Naive thymus-derived CD4-positive, alpha-beta T cell (primary cell): Measurements from ENCODE around the gene SLAIN2. TPM values are rescaled to one million over a fixed set of nuclear protein-coding genes. Genes with fewer than 3 reads are reported as not detected.

Experiments used
- ATAC-seq: fragments of 150-1000 bp; cut with Tn5 transposase; 2 replicates; pipeline ENCODE4 v1.10.0; 2021; ENCODE audit warnings: mild to moderate bottlenecking, moderate library complexity
- CTCF ChIA-PET: fragments of 350-600 bp; sonication (Branson Sonifier 250); formaldehyde crosslinking; loops from one replicate; lab custom pipeline; 2021; ENCODE audit warnings: antibody characterized with exemption; lab: Charles Lee
- POLR2A ChIA-PET: fragments of 350-600 bp; sonication (Branson Sonifier 250); formaldehyde crosslinking; loops from one replicate; lab custom pipeline; 2021; ENCODE audit warnings: antibody characterized with exemption, inconsistent platforms; lab: Charles Lee
- DNase-seq, 9 donors: peaks; one replicate each; pipeline versions ENCODE4 v3.0.0 to v3.0.0-alpha.2; 2020 to 2022; ENCODE audit warnings: mixed read lengths in 1 of 9
- H3K27ac ChIP-seq: one replicate; pipeline ENCODE4 v1.7.0; 2013; ENCODE audit warnings: mild to moderate bottlenecking, low read depth, low read length, moderate library complexity
- H3K27me3 ChIP-seq, 2 donors: one replicate each; pipeline ENCODE4 v1.7.0; 2013; ENCODE audit warnings: low read length in 2 of 2, mild to moderate bottlenecking in 2 of 2, moderate library complexity in 2 of 2; ENCODE audit not compliant: control insufficient read depth in 2 of 2, insufficient read depth in 2 of 2
- H3K36me3 ChIP-seq, 3 experiments: 1 replicate in 2 of 3; 2 replicates in 1 of 3; pipeline ENCODE4 v1.7.0; 2013; ENCODE audit warnings: low read length in 3 of 3, mild to moderate bottlenecking in 3 of 3, moderate library complexity in 1 of 3; ENCODE audit not compliant: insufficient read depth in 3 of 3, control insufficient read depth in 2 of 3
- H3K4me1 ChIP-seq, 2 donors: one replicate each; pipeline ENCODE4 v1.7.0; 2013; ENCODE audit warnings: low read length in 2 of 2, mild to moderate bottlenecking in 2 of 2, moderate library complexity in 1 of 2; ENCODE audit not compliant: control insufficient read depth in 2 of 2, insufficient read depth in 2 of 2
- H3K4me3 ChIP-seq: 2 replicates; pipeline ENCODE4 v1.7.0; 2013; ENCODE audit warnings: mild to moderate bottlenecking, low read length
- H3K9me3 ChIP-seq, 3 experiments: 1 replicate in 2 of 3; 2 replicates in 1 of 3; pipeline ENCODE4 v1.7.0; 2013; ENCODE audit warnings: low read length in 3 of 3; ENCODE audit not compliant: control insufficient read depth in 2 of 3
- H3K27ac Mint-ChIP-seq, 9 donors: one replicate each; pipeline ENCODE4 v1.8.0; 2020 to 2022; ENCODE audit warnings: mixed read lengths in 9 of 9, mild to moderate bottlenecking in 8 of 9, moderate library complexity in 5 of 9, inconsistent platforms in 2 of 9
- H3K27me3 Mint-ChIP-seq, 5 donors: one replicate each; pipeline ENCODE4 v1.8.0; 2021 to 2022; ENCODE audit warnings: mixed read lengths in 5 of 5, mild to moderate bottlenecking in 1 of 5
- H3K36me3 Mint-ChIP-seq, 5 donors: one replicate each; pipeline ENCODE4 v1.8.0; 2020 to 2022; ENCODE audit warnings: mixed read lengths in 5 of 5, mild to moderate bottlenecking in 3 of 5, inconsistent platforms in 1 of 5
- H3K4me1 Mint-ChIP-seq, 7 donors: one replicate each; pipeline ENCODE4 v1.8.0; 2020 to 2022; ENCODE audit warnings: mixed read lengths in 7 of 7, mild to moderate bottlenecking in 3 of 7, inconsistent platforms in 1 of 7
- H3K4me3 Mint-ChIP-seq, 10 donors: one replicate each; pipeline ENCODE4 v1.8.0; 2020 to 2022; ENCODE audit warnings: mild to moderate bottlenecking in 10 of 10, mixed read lengths in 10 of 10, moderate library complexity in 6 of 10, inconsistent platforms in 2 of 10
- H3K9me3 Mint-ChIP-seq, 11 donors: one replicate each; pipeline ENCODE4 v1.8.0; 2020 to 2022; ENCODE audit warnings: mixed read lengths in 11 of 11, mild to moderate bottlenecking in 4 of 11, inconsistent platforms in 1 of 11, moderate library complexity in 1 of 11
- intact Hi-C, 2 donors: fragments of 100-400 bp; cut with micrococcal nuclease; formaldehyde crosslinking; loops; one replicate each; pipeline ENCODE4 v1.15.1; 2023
- polyA plus RNA-seq, 2 donors: library from polyadenylated mRNA; unstranded; fragments of 300-500 nt; fragmentation: Illumina TruSeq; gene quantifications; one replicate each; pipeline ENCODE4 v1.2.3, GENCODE V29; 2021
- total RNA-seq, 6 experiments: library from RNA in 5 of 6; stranded (reverse) in 5 of 6; gene quantifications; 1 replicate in 5 of 6; 2 replicates in 1 of 6; pipeline ENCODE4 v1.2.3 and lab custom pipeline; 2021 to 2026

The SLAIN2 gene
- total and polyA plus RNA-seq, 7 experiments from 2014 or later, result 17.8 to 87.5 (median 67.6) TPM

GRCh38 chr4:48331577-48332330, 9.6 kb upstream of the SLAIN2 start:
- H3K27me3 ChIP-seq, result no peaks in the 10 kb centered on the region
- peak; percentile 50 for ATAC-seq
- H3K9me3 ChIP-seq, result no peaks in the 10 kb centered on the region
- ChIA-PET POLR2A (no interaction called here), CTCF (no interaction called here)
- H3K9me3 Mint-ChIP-seq, result no peaks in the 10 kb centered on the region
- intact Hi-C loops, result no loop called here
- no peaks in the 10 kb centered on the region for H3K36me3 Mint-ChIP-seq
- no peaks in the 10 kb centered on the region for H3K36me3 ChIP-seq
- no peak for DNase-seq
- H3K27ac ChIP-seq, result no peak overlapping the region
- H3K4me3 Mint-ChIP-seq, result no peak overlapping the region
- H3K27ac Mint-ChIP-seq, result no peak overlapping the region
- no peak overlapping the region for H3K4me3 ChIP-seq
- H3K4me1 ChIP-seq, result no peaks in the 10 kb centered on the region
- peaks cover 0 to 4% (median 0%) of the 10 kb centered on the region in 5 donors for H3K27me3 Mint-ChIP-seq
- peaks cover 0 to 2% (median 0%) of the 10 kb centered on the region in 7 donors for H3K4me1 Mint-ChIP-seq

GRCh38 chr4:48332661-48333060, 8.7 kb upstream of the SLAIN2 start:
- no peaks in the 10 kb centered on the region for H3K36me3 Mint-ChIP-seq
- Histone ChIP-seq H3K4me3 (no peak overlapping the region), H3K4me1 (no peaks in the 10 kb centered on the region), H3K36me3 (no peaks in the 10 kb centered on the region), H3K27ac (no peak overlapping the region), H3K9me3 (no peaks in the 10 kb centered on the region), H3K27me3 (no peaks in the 10 kb centered on the region)
- peaks cover 0 to 8% (median 0%) of the 10 kb centered on the region in 7 donors for H3K4me1 Mint-ChIP-seq
- ChIA-PET POLR2A (no interaction called here), CTCF (no interaction called here)
- intact Hi-C loops, result no loop called here
- DNase-seq (no peak), ATAC-seq (no peak)
- no peaks in the 10 kb centered on the region for H3K9me3 Mint-ChIP-seq
- H3K27ac Mint-ChIP-seq, result no peak overlapping the region
- H3K4me3 Mint-ChIP-seq, result no peak overlapping the region
- peaks cover 0 to 4% (median 0%) of the 10 kb centered on the region in 5 donors for H3K27me3 Mint-ChIP-seq

- H3K27ac ChIP-seq, result no peak overlapping the region
- intact Hi-C loops, result no loop called here
- Mint-ChIP-seq H3K9me3 (no peaks in the 10 kb centered on the region), H3K4me1 (peaks cover 0 to 12% (median 0%) of the 10 kb centered on the region in 7 donors), H3K27ac (no peak overlapping the region), H3K4me3 (no peak overlapping the region), H3K27me3 (peaks cover 0 to 4% (median 0%) of the 10 kb centered on the region in 5 donors), H3K36me3 (no peaks in the 10 kb centered on the region)
- no peaks in the 10 kb centered on the region for H3K4me1 ChIP-seq
- H3K9me3 ChIP-seq, result no peaks in the 10 kb centered on the region
- ChIA-PET CTCF (no interaction called here), POLR2A (no interaction called here)
- ATAC-seq, result no peak
- H3K4me3 ChIP-seq, result no peak overlapping the region
- no peak for DNase-seq
- H3K27me3 ChIP-seq, result no peaks in the 10 kb centered on the region
- no peaks in the 10 kb centered on the region for H3K36me3 ChIP-seq
Measured at GRCh38 chr4:48333587-48333986, 7.7 kb upstream of the SLAIN2 start.

- DNase-seq (no peak), ATAC-seq (no peak)
- intact Hi-C loops, result no loop called here
- peaks cover 0 to 4% (median 0%) of the 10 kb centered on the region in 5 donors for H3K27me3 Mint-ChIP-seq
- no peaks in the 10 kb centered on the region for H3K36me3 ChIP-seq
- no peak overlapping the region for H3K4me3 ChIP-seq
- POLR2A ChIA-PET, result no interaction called here
- H3K27ac Mint-ChIP-seq, result no peak overlapping the region
- CTCF ChIA-PET, result no interaction called here
- no peaks in the 10 kb centered on the region for H3K4me1 ChIP-seq
- no peaks in the 10 kb centered on the region for H3K9me3 Mint-ChIP-seq
- H3K36me3 Mint-ChIP-seq, result no peaks in the 10 kb centered on the region
- peaks cover 0 to 12% (median 0%) of the 10 kb centered on the region in 7 donors for H3K4me1 Mint-ChIP-seq
- H3K27me3 ChIP-seq, result no peaks in the 10 kb centered on the region
- H3K27ac ChIP-seq, result no peak overlapping the region
- H3K4me3 Mint-ChIP-seq, result no peak overlapping the region
- no peaks in the 10 kb centered on the region for H3K9me3 ChIP-seq
Measured at GRCh38 chr4:48334236-48334635, 7.1 kb upstream of the SLAIN2 start.

GRCh38 chr4:48334900-48335384, 6.4 kb upstream of the SLAIN2 start:
- no peaks in the 10 kb centered on the region for H3K27me3 ChIP-seq
- H3K4me3 Mint-ChIP-seq, result no peak overlapping the region
- no peak overlapping the region for H3K27ac Mint-ChIP-seq
- ChIA-PET CTCF (interaction anchor here (0.6 kb wide), 1 partner anchor 403 kb away, joined by 3 read pairs; no protein-coding TSS in a partner anchor), POLR2A (no interaction called here)
- H3K4me3 ChIP-seq, result no peak overlapping the region
- H3K4me1 ChIP-seq, result no peaks in the 10 kb centered on the region
- H3K36me3 ChIP-seq, result no peaks in the 10 kb centered on the region
- H3K36me3 Mint-ChIP-seq, result no peaks in the 10 kb centered on the region
- peaks cover under 1 to 16% (median under 1%) of the 10 kb centered on the region in 7 donors for H3K4me1 Mint-ChIP-seq
- H3K27me3 Mint-ChIP-seq, result peaks cover 0 to 4% (median 0%) of the 10 kb centered on the region in 5 donors
- no peaks in the 10 kb centered on the region for H3K9me3 Mint-ChIP-seq
- ATAC-seq, result no peak
- intact Hi-C loops, result no loop called here
- no peaks in the 10 kb centered on the region for H3K9me3 ChIP-seq
- DNase-seq, result no peak
- H3K27ac ChIP-seq, result no peak overlapping the region

GRCh38 chr4:48336146-48336870, 5.0 kb upstream of the SLAIN2 start:
- H3K27me3 Mint-ChIP-seq, result no peaks in the 10 kb centered on the region
- Histone ChIP-seq H3K27ac (no peak overlapping the region), H3K4me3 (no peak overlapping the region), H3K9me3 (no peaks in the 10 kb centered on the region), H3K4me1 (peaks cover 0 to 3% of the 10 kb centered on the region in 2 donors), H3K27me3 (no peaks in the 10 kb centered on the region), H3K36me3 (no peaks in the 10 kb centered on the region)
- H3K4me3 Mint-ChIP-seq, result no peak overlapping the region
- ATAC-seq (no peak), DNase-seq (no peak)
- CTCF ChIA-PET, result no interaction called here
- intact Hi-C loops, result no loop called here
- POLR2A ChIA-PET, result interaction anchor here (1.0 kb wide), 1 partner anchor 37 kb away, joined by 3 read pairs; no protein-coding TSS in a partner anchor
- H3K27ac Mint-ChIP-seq, result no peak overlapping the region
- H3K36me3 Mint-ChIP-seq, result peaks cover 0 to under 1% (median 0%) of the 10 kb centered on the region in 5 donors
- H3K4me1 Mint-ChIP-seq, result peaks cover 5 to 21% (median 7%) of the 10 kb centered on the region in 7 donors
- no peaks in the 10 kb centered on the region for H3K9me3 Mint-ChIP-seq
